A549 (cell line): Measurements from ENCODE around the gene GALNTL6.

Experiments
- CTCF ChIP-seq: fragments of >200 bp; sonication (Bioruptor Twin); formaldehyde crosslinking; IDR thresholded peaks from 3 replicates; pipeline ENCODE4 v1.5.1; 2016
- ELK1 ChIP-seq: fragments of 150-350 bp; IDR thresholded peaks from 2 replicates; pipeline ENCODE4 v1.6.1; 2014; ENCODE audit warnings: low read depth, mild to moderate bottlenecking, low read length
- HOXA7 ChIP-seq: fragments of 250-450 bp; sonication (Bioruptor Pico); IDR thresholded peaks from 2 replicates; pipeline ENCODE4 v1.5.0; 2020; ENCODE audit warnings: mild to moderate bottlenecking, moderate library complexity
- JUNB ChIP-seq: fragments of >200 bp; sonication (Bioruptor Twin); formaldehyde crosslinking; IDR thresholded peaks from 2 replicates; pipeline ENCODE4 v1.6.1; 2016
- MAFK ChIP-seq: fragments of 450-650 bp; IDR thresholded peaks from 2 replicates; pipeline ENCODE4 v1.6.1; 2014; ENCODE audit not compliant: partially characterized antibody
- MAX ChIP-seq: IDR thresholded peaks from 2 replicates; pipeline ENCODE4 v1.6.1; 2012
- MYC ChIP-seq: IDR thresholded peaks from 2 replicates; pipeline ENCODE4 v1.6.1; 2012; ENCODE audit warnings: mild to moderate bottlenecking, inconsistent platforms, low read length, improper control_type of control experiment, borderline replicate concordance
- POLR2AphosphoS2 ChIP-seq: conservative IDR thresholded peaks from 2 replicates; pipeline ENCODE4 v1.6.1; 2012; ENCODE audit warnings: low read length, improper control_type of control experiment, inconsistent platforms
- RARB ChIP-seq: fragments of 250-450 bp; sonication (Bioruptor Pico); IDR thresholded peaks from 2 replicates; pipeline ENCODE4 v1.8.0; 2021; ENCODE audit warnings: mild to moderate bottlenecking, moderate library complexity
- REST ChIP-seq: fragments of 200-600 bp; sonication (generic); IDR thresholded peaks from 2 replicates; pipeline ENCODE4 v1.6.1; 2016; ENCODE audit warnings: antibody characterized with exemption, mild to moderate bottlenecking, moderate library complexity
- USF2 ChIP-seq: fragments of 450-650 bp; IDR thresholded peaks from 2 replicates; pipeline ENCODE4 v1.6.1; 2014; ENCODE audit warnings: antibody characterized with exemption
- ZFP36 ChIP-seq: fragments of 450-650 bp; IDR thresholded peaks from 2 replicates; pipeline ENCODE4 v1.6.1; 2014; ENCODE audit warnings: borderline replicate concordance; ENCODE audit not compliant: partially characterized antibody

- TF ChIP-seq ZFP36 (no peak), CTCF (no peak), REST (no peak), MAX (no peak), RARB (CRISPR knock-in tag) (no peak), HOXA7 (no peak), MAFK (no peak), JUNB (no peak), ELK1 (no peak), USF2 (no peak), MYC (no peak), POLR2AphosphoS2 (no peak)
These were observed 879.5 kb downstream of the GALNTL6 start for GRCh38 chr4:172692701-172693100.
